HEK293 (cell line): ENCODE measurements around the gene ATP8B4.
"Not testable (repeated sequence)": the region's sequence is repeated elsewhere in the genome, so short reads cannot be mapped to it uniquely, and the experiment has no call there.

Experiments used
- CTCF ChIA-PET: fragments of 350-600 bp; formaldehyde crosslinking; extraction: SDS; loops from one replicate; lab custom pipeline; 2021; ENCODE audit warnings: antibody characterized with exemption; lab: Yijun Ruan, JAX
- POLR2A ChIA-PET: fragments of 300-600 bp; formaldehyde crosslinking; extraction: SDS; loops from one replicate; lab custom pipeline; 2020; ENCODE audit warnings: antibody characterized with exemption, inconsistent platforms; lab: Yijun Ruan, JAX
- H3K27ac ChIP-seq: fragments of 200-500 bp; sonication (Bioruptor generic); 2 replicates; pipeline ENCODE4 v1.5.1; 2014; ENCODE audit warnings: low read depth, low read length, control low read depth, inconsistent platforms; ENCODE audit errors: extremely low read depth
- H3K36me3 ChIP-seq, 2 experiments: fragments of 200-500 bp in 1 of 2; sonication (Bioruptor generic) in 1 of 2; 1 replicate in 1 of 2; 2 replicates in 1 of 2; pipeline ENCODE4 v1.5.1; 2014 to 2017; ENCODE audit warnings: inconsistent platforms in 2 of 2, low read length in 2 of 2; ENCODE audit not compliant: control insufficient read depth in 2 of 2, insufficient read depth in 1 of 2
- H3K4me1 ChIP-seq: fragments of 200-500 bp; sonication (Bioruptor generic); 2 replicates; pipeline ENCODE4 v1.5.1; 2014; ENCODE audit warnings: mild to moderate bottlenecking, low read length, inconsistent platforms; ENCODE audit not compliant: control insufficient read depth, insufficient read depth
- H3K4me3 ChIP-seq: 2 replicates; pipeline ENCODE4 v1.5.1; 2011; ENCODE audit warnings: low read depth, mild to moderate bottlenecking, control low read depth, low read length, moderate library complexity
- H3K9me3 ChIP-seq: fragments of 200-500 bp; sonication (Bioruptor generic); 2 replicates; pipeline ENCODE4 v1.5.1; 2014; ENCODE audit warnings: low read depth, low read length, inconsistent platforms; ENCODE audit not compliant: control insufficient read depth, insufficient read depth
- FEZF1 ChIP-seq: fragments of 450-650 bp; formaldehyde crosslinking; IDR thresholded peaks from 2 replicates; pipeline ENCODE4 v1.5.1; 2016; ENCODE audit warnings: missing biosample characterization, missing genetic modification characterization
- HIC1 ChIP-seq: fragments of 450-650 bp; formaldehyde crosslinking; IDR thresholded peaks from 2 replicates; pipeline ENCODE4 v1.5.1; 2016; ENCODE audit warnings: missing biosample characterization, missing genetic modification characterization
- HOXD13 ChIP-seq: sonication (generic); formaldehyde crosslinking; IDR thresholded peaks from 2 replicates; pipeline ENCODE4 v1.8.0; 2022; ENCODE audit warnings: missing genetic modification reagents, borderline replicate concordance
- PRDM10 ChIP-seq: fragments of 450-650 bp; formaldehyde crosslinking; IDR thresholded peaks from 2 replicates; pipeline ENCODE4 v1.5.1; 2016; ENCODE audit warnings: missing biosample characterization, missing genetic modification characterization
- SETDB1 ChIP-seq: IDR thresholded peaks from one replicate; pipeline ENCODE4 v1.6.1; 2017; ENCODE audit warnings: mild to moderate bottlenecking, low read length, moderate library complexity, mixed read lengths; ENCODE audit not compliant: insufficient read length
- ZBTB10 ChIP-seq: fragments of 450-650 bp; formaldehyde crosslinking; IDR thresholded peaks from 2 replicates; pipeline ENCODE4 v1.5.1; 2016; ENCODE audit warnings: missing biosample characterization, missing genetic modification characterization
- ZBTB26 ChIP-seq: fragments of 450-650 bp; formaldehyde crosslinking; optimal IDR thresholded peaks from 2 replicates; pipeline ENCODE3; 2016; ENCODE audit warnings: missing biosample characterization, mild to moderate bottlenecking, missing genetic modification characterization
- ZNF239 ChIP-seq: fragments of 450-650 bp; formaldehyde crosslinking; IDR thresholded peaks from 2 replicates; pipeline ENCODE4 v1.5.1; 2016; ENCODE audit warnings: missing biosample characterization, missing genetic modification characterization
- ZNF292 ChIP-seq: fragments of 450-650 bp; formaldehyde crosslinking; IDR thresholded peaks from 2 replicates; pipeline ENCODE4 v1.5.1; 2016; ENCODE audit warnings: low read depth, missing biosample characterization, missing genetic modification characterization, borderline replicate concordance
- ZNF555 ChIP-seq: fragments of 450-650 bp; formaldehyde crosslinking; conservative IDR thresholded peaks from 2 replicates; pipeline ENCODE4 v1.5.1; 2017; ENCODE audit warnings: missing biosample characterization, mild to moderate bottlenecking, missing genetic modification characterization, inconsistent platforms
- ZNF558 ChIP-seq: fragments of 450-650 bp; formaldehyde crosslinking; IDR thresholded peaks from 2 replicates; pipeline ENCODE4 v1.5.1; 2016; ENCODE audit warnings: missing biosample characterization, missing genetic modification characterization
- ZNF610 ChIP-seq: fragments of 450-650 bp; formaldehyde crosslinking; IDR thresholded peaks from 2 replicates; pipeline ENCODE4 v1.5.1; 2016; ENCODE audit warnings: missing biosample characterization, missing genetic modification characterization, borderline replicate concordance
- ZNF629 ChIP-seq: fragments of 450-650 bp; formaldehyde crosslinking; IDR thresholded peaks from 2 replicates; pipeline ENCODE4 v1.5.1; 2017; ENCODE audit warnings: missing biosample characterization, missing genetic modification characterization

ATP8B4 gene

GRCh38 chr15:50098545-50098944 is 20.5 kb downstream of the ATP8B4 start (continued):
- TF ChIP-seq ZNF610 (tag by site-specific recombination) (no peak), SETDB1 (no peak), ZNF239 (tag by site-specific recombination) (no peak), ZNF558 (no peak), ZBTB26 (no peak), ZNF292 (no peak), PRDM10 (no peak), HOXD13 (CRISPR knock-in tag) (no peak), ZNF629 (tag by site-specific recombination) (no peak)

- H3K4me1 ChIP-seq: no peaks in the 10 kb centered on the region
- H3K9me3 ChIP-seq: no peaks in the 10 kb centered on the region
- ChIA-PET CTCF (interaction anchor here (0.6 to 0.9 kb wide), 2 partner anchors 33 to 1051 kb away, joined by 3 read pairs; no protein-coding TSS in a partner anchor), POLR2A (no interaction called here)
- no peak overlapping the region for H3K4me3 ChIP-seq
- no peaks in the 10 kb centered on the region for H3K36me3 ChIP-seq
- no peak for TF ChIP-seq HOXD13 (CRISPR knock-in tag)
- no peak overlapping the region for H3K27ac ChIP-seq
Measured at GRCh38 chr15:50095938-50096821, 22.9 kb downstream of the ATP8B4 start.

GRCh38 chr15:50089386-50089785 is 29.6 kb downstream of the ATP8B4 start:
- H3K4me1 ChIP-seq, POLR2A ChIA-PET, H3K9me3 ChIP-seq, H3K36me3 ChIP-seq, H3K27ac ChIP-seq, H3K4me3 ChIP-seq: not testable (repeated sequence)
- CTCF ChIA-PET: interaction anchor here (0.7 kb wide), 1 partner anchor 203 kb away, joined by 4 read pairs; no protein-coding TSS in a partner anchor

- ChIA-PET POLR2A (no interaction called here), CTCF (no interaction called here)
- Histone ChIP-seq H3K4me3 (no peak overlapping the region), H3K9me3 (no peaks in the 10 kb centered on the region), H3K4me1 (no peaks in the 10 kb centered on the region), H3K27ac (no peak overlapping the region), H3K36me3 (no peaks in the 10 kb centered on the region)
- TF ChIP-seq ZBTB10 (tag by site-specific recombination) (no peak), FEZF1 (tag by site-specific recombination) (no peak), ZBTB26 (no peak), HIC1 (tag by site-specific recombination) (no peak), ZNF555 (tag by site-specific recombination) (no peak)
Measured at GRCh38 chr15:50084932-50085331, 34.1 kb downstream of the ATP8B4 start.
